Measurements from ENCODE around the gene ARMH3.

ARMH3 gene

GRCh38 chr10:101997803-101998202 is 58.2 kb downstream of the ARMH3 start:
- TF ChIP-seq, protein P1, sequence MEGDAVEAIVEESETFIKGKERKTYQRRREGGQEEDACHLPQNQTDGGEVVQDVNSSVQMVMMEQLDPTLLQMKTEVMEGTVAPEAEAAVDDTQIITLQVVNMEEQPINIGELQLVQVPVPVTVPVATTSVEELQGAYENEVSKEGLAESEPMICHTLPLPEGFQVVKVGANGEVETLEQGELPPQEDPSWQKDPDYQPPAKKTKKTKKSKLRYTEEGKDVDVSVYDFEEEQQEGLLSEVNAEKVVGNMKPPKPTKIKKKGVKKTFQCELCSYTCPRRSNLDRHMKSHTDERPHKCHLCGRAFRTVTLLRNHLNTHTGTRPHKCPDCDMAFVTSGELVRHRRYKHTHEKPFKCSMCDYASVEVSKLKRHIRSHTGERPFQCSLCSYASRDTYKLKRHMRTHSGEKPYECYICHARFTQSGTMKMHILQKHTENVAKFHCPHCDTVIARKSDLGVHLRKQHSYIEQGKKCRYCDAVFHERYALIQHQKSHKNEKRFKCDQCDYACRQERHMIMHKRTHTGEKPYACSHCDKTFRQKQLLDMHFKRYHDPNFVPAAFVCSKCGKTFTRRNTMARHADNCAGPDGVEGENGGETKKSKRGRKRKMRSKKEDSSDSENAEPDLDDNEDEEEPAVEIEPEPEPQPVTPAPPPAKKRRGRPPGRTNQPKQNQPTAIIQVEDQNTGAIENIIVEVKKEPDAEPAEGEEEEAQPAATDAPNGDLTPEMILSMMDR (IDR thresholded peaks at IDR 0.05; ENCODE audit: low read depth, low read length): no peak
- TF ChIP-seq MAX (IDR thresholded peaks at IDR 0.05; ENCODE audit: low read depth, low read length) (no peak), POLR2A (IDR thresholded peaks at IDR 0.05; ENCODE audit: extremely low read depth, insufficient read length) (no peak), MYC (IDR thresholded peaks at IDR 0.05; ENCODE audit: low read depth, low read length) (no peak)
- H3K4me3 ChIP-seq (ENCODE audit: low read depth, low read length): no peak overlapping the region
- DNase-seq (ENCODE audit: low read depth): no peak

DNA sequence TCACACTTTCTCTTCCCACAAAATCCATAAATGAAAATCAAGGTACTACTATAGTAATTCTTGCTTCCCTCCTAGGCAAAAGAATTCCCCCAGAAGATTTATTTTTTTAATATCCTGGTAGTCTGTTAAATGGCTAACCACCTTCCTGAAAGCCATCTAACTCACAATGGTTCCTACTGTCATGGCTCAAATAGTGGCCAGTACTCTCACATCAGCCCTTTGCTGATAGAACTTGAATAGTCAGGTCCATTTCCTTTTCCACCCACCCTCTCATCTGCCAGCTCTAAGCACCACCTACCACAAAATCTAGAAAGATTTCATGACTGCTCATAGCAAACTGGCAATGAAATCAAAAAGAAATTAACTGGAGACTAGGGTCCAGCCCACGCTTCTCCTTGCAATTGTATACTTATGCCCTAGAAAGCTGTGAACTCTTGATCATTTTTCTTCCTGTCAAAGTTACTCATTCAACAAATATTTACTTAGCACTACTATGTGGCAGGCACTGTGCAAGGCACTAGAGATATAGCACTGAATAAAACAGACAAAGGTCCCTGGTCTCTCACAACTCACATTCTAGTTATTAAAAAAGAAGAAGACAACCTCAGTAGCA is 60.4 kb downstream of the ARMH3 start:
- DNase-seq (ENCODE audit: low read depth): no peak
- TF ChIP-seq MAX (IDR thresholded peaks at IDR 0.05; ENCODE audit: low read depth, low read length): no peak
- TF ChIP-seq, protein P1 (IDR thresholded peaks at IDR 0.05; ENCODE audit: low read depth, low read length): no peak
- no peak for TF ChIP-seq MYC (IDR thresholded peaks at IDR 0.05; ENCODE audit: low read depth, low read length)
- TF ChIP-seq POLR2A (IDR thresholded peaks at IDR 0.05; ENCODE audit: extremely low read depth, insufficient read length): no peak
- H3K4me3 ChIP-seq (ENCODE audit: low read depth, low read length): no peak overlapping the region

DNA sequence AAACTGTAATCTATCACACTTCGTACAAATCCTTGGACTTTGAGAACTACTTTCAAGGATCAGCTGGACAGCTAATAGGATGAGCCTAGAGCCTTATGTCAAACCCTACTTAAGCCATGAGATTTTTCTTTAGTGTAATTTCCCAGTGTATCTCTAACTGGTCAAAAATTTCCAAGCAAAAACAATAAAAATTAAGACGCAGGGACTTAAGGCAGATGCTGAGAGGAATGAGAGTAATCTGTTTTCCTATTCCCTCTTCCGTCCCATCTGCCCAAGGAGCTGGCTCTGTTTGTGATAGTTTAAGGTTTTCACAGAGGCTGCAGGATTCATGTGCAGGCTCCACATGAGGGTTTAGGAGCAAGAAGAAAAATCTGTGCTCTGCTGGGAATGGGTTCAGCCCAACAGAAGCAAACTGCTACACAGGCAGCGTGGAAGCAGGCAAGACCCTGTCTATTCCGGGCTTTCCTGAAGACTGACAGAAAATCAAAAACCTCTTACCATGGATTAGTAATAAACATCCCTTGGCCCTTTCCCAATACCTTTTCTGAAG is 62.2 kb downstream of the ARMH3 start:
- DNase-seq (ENCODE audit: low read depth): no peak
- H3K4me3 ChIP-seq (ENCODE audit: low read depth, low read length): no peak overlapping the region
- no peak for TF ChIP-seq MYC (IDR thresholded peaks at IDR 0.05; ENCODE audit: low read depth, low read length)
- TF ChIP-seq, protein P1 (IDR thresholded peaks at IDR 0.05; ENCODE audit: low read depth, low read length): no peak
- no peak for TF ChIP-seq MAX (IDR thresholded peaks at IDR 0.05; ENCODE audit: low read depth, low read length)
- TF ChIP-seq POLR2A (IDR thresholded peaks at IDR 0.05; ENCODE audit: extremely low read depth, insufficient read length): no peak

DNA sequence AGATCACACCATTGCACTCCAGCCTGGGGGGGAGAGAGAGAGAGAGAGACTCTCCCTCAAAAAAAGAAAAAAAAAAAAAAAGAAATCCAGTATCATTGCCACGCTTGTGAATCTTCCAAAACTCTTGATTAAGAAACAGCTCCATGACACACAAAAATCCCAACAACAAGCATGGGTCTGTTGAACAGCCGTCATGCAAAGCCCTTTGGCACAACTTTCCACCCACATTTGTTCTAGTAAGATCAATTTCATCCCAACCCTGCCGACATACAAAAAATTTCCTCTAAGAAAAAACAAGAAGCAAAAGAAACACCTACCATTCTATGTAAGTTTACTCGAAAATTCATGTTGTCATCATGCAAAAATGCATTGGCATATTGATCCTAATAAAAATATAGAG is 62.8 kb downstream of the ARMH3 start:
- H3K4me3 ChIP-seq (ENCODE audit: low read depth, low read length): no peak overlapping the region
- DNase-seq (ENCODE audit: low read depth): no peak
- TF ChIP-seq, protein P1 (IDR thresholded peaks at IDR 0.05; ENCODE audit: low read depth, low read length): no peak
- TF ChIP-seq POLR2A (IDR thresholded peaks at IDR 0.05; ENCODE audit: extremely low read depth, insufficient read length): no peak
- no peak for TF ChIP-seq MAX (IDR thresholded peaks at IDR 0.05; ENCODE audit: low read depth, low read length)
- no peak for TF ChIP-seq MYC (IDR thresholded peaks at IDR 0.05; ENCODE audit: low read depth, low read length)

- DNase-seq (ENCODE audit: low read depth): no peak
- no peak overlapping the region for H3K4me3 ChIP-seq (ENCODE audit: low read depth, low read length)
- no peak for TF ChIP-seq POLR2A (IDR thresholded peaks at IDR 0.05; ENCODE audit: extremely low read depth, insufficient read length)
- TF ChIP-seq MAX (IDR thresholded peaks at IDR 0.05; ENCODE audit: low read depth, low read length): no peak
- TF ChIP-seq, protein P1 (IDR thresholded peaks at IDR 0.05; ENCODE audit: low read depth, low read length): no peak
- no peak for TF ChIP-seq MYC (IDR thresholded peaks at IDR 0.05; ENCODE audit: low read depth, low read length)
Measured at GRCh38 chr10:101987136-101987535, 68.8 kb downstream of the ARMH3 start.
